Testis (tissue), 2 donors: ENCODE measurements around the gene TMTC4.

Experiments used
- POLR2A ChIP-seq: fragments of 450-650 bp; IDR thresholded peaks from one replicate; pipeline ENCODE4 v1.6.1; 2017; ENCODE audit warnings: antibody characterized with exemption, mild to moderate bottlenecking, moderate library complexity
- TF ChIP-seq, protein P1 (sequence below), 3 experiments: fragments of 450-650 bp in 2 of 3; fragments of 200-600 bp in 1 of 3; sonication (generic) in 1 of 3; IDR thresholded peaks; one replicate each; pipeline ENCODE4 v1.5.1; 2016 to 2019; ENCODE audit warnings: antibody characterized with exemption in 3 of 3, mild to moderate bottlenecking in 2 of 3, moderate library complexity in 1 of 3

- TF ChIP-seq, protein P1, sequence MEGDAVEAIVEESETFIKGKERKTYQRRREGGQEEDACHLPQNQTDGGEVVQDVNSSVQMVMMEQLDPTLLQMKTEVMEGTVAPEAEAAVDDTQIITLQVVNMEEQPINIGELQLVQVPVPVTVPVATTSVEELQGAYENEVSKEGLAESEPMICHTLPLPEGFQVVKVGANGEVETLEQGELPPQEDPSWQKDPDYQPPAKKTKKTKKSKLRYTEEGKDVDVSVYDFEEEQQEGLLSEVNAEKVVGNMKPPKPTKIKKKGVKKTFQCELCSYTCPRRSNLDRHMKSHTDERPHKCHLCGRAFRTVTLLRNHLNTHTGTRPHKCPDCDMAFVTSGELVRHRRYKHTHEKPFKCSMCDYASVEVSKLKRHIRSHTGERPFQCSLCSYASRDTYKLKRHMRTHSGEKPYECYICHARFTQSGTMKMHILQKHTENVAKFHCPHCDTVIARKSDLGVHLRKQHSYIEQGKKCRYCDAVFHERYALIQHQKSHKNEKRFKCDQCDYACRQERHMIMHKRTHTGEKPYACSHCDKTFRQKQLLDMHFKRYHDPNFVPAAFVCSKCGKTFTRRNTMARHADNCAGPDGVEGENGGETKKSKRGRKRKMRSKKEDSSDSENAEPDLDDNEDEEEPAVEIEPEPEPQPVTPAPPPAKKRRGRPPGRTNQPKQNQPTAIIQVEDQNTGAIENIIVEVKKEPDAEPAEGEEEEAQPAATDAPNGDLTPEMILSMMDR (IDR thresholded peaks at IDR 0.05), result no peak
- TF ChIP-seq POLR2A, result no peak
Measured at GRCh38 chr13:100561158-100561499, 113.5 kb downstream of the TMTC4 start.
